GM18519 (cell line): ENCODE measurements around the gene ZNF800.

Experiments
- ATAC-seq: cut with Tn5 transposase; IDR thresholded peaks from one replicate; pipeline ENCODE4 v1.9.1; 2021; ENCODE audit warnings: mild to moderate bottlenecking, moderate library complexity; ENCODE audit not compliant: unreplicated experiment, low FRiP score

Gene ZNF800

DNA sequence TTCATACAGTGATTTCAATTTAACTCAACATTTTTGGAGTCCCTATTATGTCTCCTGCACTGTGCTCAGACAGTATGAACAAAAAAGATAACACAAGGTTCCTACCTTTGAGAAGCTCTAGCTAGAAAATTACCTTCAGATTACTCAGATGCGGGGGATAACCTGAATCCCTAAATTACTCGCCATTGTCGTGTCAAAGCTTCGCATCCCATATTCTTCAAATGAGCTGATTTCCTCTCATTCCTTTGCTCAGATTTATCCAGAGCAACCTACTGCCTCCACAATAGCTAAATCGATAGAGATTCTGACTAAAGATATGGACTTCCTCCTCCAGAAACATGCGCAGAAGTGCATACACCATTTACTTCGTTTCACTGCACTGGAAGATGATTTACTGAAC, 42.6 kb downstream of the ZNF800 start:
- ATAC-seq: no peak

GRCh38 chr7:127348247-127348631, 44.3 kb downstream of the ZNF800 start:
- ATAC-seq: no peak

GRCh38 chr7:127347567-127348246, 44.8 kb downstream of the ZNF800 start:
- ATAC-seq: peak; percentile 95

GRCh38 chr7:127346575-127347256, 45.8 kb downstream of the ZNF800 start:
- no peak for ATAC-seq

- ATAC-seq: no peak
Measured at GRCh38 chr7:127342596-127342995, 49.9 kb downstream of the ZNF800 start.

DNA sequence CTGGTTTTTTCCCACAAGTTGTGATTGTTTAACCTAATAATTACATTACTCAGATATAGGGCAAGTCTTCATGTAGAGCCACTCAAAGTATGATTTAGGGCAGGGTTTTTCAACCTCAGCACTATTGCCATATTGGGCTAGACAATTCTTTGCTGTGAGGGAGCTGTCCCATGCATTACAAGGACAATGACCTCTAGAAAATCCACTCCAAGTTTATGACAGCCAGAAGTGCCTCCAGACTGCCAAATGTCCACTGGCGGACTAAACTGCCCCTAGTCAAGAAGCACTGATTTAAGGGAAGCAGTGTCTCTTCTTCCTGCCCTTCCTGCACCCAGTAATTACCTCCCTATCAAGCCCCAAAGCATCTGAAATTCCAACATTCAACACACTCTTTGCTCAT, 54.4 kb downstream of the ZNF800 start:
- ATAC-seq: no peak

DNA sequence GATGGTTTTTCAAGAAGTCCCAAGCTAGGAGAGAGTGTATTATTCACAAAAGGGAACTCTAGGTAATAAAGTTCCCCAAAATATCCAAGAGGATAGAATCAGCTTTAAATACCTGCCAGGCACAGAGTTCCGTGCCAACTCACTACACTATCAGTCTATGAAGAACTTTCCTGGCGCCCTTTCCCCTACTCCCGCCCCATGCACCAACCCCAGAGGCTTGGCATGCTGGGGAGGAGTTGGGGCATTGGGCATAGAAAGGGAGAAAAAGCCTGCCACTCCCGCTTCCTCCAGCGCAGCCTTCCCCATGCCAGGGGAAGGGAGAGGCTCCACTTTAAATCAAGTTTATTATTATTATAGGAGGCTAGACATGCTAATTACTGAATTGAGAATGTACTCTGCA, 54.9 kb downstream of the ZNF800 start:
- ATAC-seq: no peak

- no peak for ATAC-seq
Measured at GRCh38 chr7:127336458-127336857, 56.0 kb downstream of the ZNF800 start.

- ATAC-seq: no peak
Measured at GRCh38 chr7:127332880-127333279, 59.6 kb downstream of the ZNF800 start.

GRCh38 chr7:127330070-127330469, 62.4 kb downstream of the ZNF800 start:
- ATAC-seq: no peak

DNA sequence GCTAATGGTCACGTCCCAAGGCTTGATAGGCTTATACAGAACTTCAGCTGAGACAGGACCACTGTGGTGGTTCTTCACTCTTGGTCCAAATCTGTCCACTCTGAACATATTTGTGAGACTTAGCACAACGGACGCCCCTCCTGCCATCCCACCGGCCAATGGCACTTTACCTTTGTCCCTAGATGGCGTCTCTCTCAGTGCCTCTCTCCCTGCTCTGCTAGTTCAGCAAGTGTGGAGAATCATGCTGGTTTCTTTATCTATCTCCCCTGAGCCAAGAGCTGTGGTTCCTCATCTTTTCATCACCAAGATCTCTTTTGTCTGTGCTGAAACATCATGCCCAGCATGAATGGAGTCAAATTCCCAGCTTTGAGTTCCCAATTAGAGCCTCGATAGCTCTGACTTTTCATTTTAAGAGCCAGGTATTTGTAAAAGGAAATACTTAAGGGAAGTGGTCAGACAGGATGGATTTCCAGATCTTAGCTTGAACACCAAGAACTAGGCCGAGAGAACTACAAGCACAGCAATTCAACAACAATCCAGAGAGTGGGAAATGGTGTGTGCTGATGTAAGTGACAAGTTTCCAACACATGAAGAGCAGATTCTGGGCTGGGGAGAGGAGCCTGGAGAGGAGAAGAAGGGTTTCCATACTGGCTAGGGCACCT, 69.5 kb downstream of the ZNF800 start:
- ATAC-seq: no peak

DNA sequence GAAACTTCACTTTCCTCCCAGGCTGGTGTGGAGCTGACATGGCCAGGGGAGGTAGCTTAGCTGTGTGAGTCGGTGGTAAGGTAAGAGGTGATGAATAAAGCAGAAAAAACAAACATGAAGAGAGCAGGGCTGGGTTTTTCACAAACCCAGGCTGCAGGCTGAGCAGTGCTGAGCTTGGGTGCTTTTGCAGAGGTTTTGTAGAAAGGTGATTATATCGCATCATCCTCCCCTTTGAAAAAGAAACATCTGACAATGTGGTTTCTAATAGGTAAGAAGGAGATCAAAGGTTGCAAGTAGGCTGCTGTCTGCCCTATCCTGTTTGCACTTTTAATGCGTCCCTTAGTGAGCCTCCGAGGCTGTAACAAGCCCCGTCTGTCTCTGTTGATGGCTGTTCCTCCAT, 70.2 kb downstream of the ZNF800 start:
- ATAC-seq: no peak

DNA sequence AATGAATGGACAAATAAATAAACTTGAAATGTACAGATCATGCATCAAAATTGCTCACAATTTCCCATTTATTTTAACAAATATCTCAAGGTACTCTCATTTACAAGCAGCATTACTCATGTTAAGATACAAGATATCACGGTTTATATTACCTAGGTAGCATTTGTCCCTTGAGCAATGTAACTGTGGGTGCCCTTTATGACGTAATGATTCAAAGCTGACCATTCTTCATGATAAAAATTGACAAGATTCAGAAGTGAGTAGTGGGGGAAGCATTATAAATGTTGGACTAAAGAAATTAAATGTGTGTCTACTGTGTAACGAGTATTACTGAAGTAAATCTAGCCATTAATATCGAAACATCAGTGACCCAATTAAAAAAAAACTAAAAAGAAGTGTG, 71.5 kb downstream of the ZNF800 start:
- no peak for ATAC-seq
